VCaP (cell line): Measurements from ENCODE around the gene HDAC8.

ENCODE experiments used
- H3K27ac ChIP-seq: fragments of 450-650 bp; 2 replicates; pipeline ENCODE4 v1.5.1; 2017
- CTCF ChIP-seq: fragments of 450-650 bp; conservative IDR thresholded peaks from 2 replicates; pipeline ENCODE4 v1.5.1; 2017; ENCODE audit warnings: mild to moderate bottlenecking, moderate library complexity

HDAC8 gene

GRCh38 chrX:72351606-72352334 is 220.9 kb downstream of the HDAC8 start:
- TF ChIP-seq CTCF: no peak
- H3K27ac ChIP-seq: no peak overlapping the region

- no peak overlapping the region for H3K27ac ChIP-seq
- TF ChIP-seq CTCF: no peak
Measured at GRCh38 chrX:72349190-72349589, 223.5 kb downstream of the HDAC8 start.

GRCh38 chrX:72348247-72348979 is 224.2 kb downstream of the HDAC8 start:
- no peak for TF ChIP-seq CTCF
- no peak overlapping the region for H3K27ac ChIP-seq

- H3K27ac ChIP-seq: no peak overlapping the region
- no peak for TF ChIP-seq CTCF
Measured at GRCh38 chrX:72347366-72347765, 225.3 kb downstream of the HDAC8 start.

GRCh38 chrX:72346302-72346949 is 226.2 kb downstream of the HDAC8 start:
- no peak for TF ChIP-seq CTCF
- H3K27ac ChIP-seq: no peak overlapping the region

GRCh38 chrX:72340626-72341025 is 232.0 kb downstream of the HDAC8 start:
- TF ChIP-seq CTCF: peak; percentile 43; the same call in 1 of the 2 replicates
- peak overlapping the region; percentile 45 for H3K27ac ChIP-seq

GRCh38 chrX:72340041-72340440 is 232.6 kb downstream of the HDAC8 start:
- peak overlapping the region; percentile 45 for H3K27ac ChIP-seq
- no peak for TF ChIP-seq CTCF
